ENCODE data around the gene CDC42EP3.

The CDC42EP3 gene

DNA sequence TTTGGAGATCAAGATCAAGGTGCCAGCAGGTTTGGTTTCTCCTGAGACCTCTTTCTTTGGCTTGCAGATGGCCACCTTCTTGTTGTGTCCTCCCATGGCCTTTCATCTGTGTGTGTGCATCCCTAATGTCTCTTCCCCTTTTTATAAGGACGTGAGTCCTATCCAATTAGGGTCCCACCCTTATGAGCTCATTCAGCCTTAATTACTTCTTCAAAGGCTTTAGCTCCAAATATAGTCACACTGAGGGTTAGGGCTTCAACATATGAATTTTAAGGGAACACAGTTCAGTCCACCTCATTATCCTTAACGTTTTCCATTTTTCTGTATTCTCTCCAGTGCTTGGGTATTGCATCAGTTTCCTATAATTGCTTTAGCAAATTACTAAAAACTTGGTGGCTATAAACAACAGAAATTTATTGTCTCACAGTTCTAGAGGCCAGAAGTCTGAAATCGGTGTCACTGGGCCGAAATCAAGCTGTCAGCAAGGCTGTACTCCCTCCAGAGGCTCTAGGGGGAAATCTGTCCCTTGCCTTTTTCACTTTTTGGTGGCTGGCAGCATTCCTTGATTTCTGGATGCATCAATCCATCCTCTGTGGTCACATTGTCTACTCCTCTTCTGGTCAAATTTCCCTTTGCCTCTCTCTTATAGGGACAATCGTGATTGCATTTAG, 34.1 kb downstream of the CDC42EP3 start:
- H3K79me2 ChIP-seq (ENCODE audit: insufficient read depth, low read depth): no peaks in the 10 kb centered on the region
- H2AFZ ChIP-seq (ENCODE audit: low read depth): no peak overlapping the region
- H3K9ac ChIP-seq: no peak overlapping the region
- no peak overlapping the region for H3K4me3 ChIP-seq (IDR thresholded peaks at IDR 0.05; ENCODE audit: insufficient read depth, low read depth, low read length)
- H3K27me3 ChIP-seq (ENCODE audit: insufficient read depth, low read depth): no peaks in the 10 kb centered on the region
- no peaks in the 10 kb centered on the region for H4K20me1 ChIP-seq (ENCODE audit: insufficient read depth)
- TF ChIP-seq, protein P1, sequence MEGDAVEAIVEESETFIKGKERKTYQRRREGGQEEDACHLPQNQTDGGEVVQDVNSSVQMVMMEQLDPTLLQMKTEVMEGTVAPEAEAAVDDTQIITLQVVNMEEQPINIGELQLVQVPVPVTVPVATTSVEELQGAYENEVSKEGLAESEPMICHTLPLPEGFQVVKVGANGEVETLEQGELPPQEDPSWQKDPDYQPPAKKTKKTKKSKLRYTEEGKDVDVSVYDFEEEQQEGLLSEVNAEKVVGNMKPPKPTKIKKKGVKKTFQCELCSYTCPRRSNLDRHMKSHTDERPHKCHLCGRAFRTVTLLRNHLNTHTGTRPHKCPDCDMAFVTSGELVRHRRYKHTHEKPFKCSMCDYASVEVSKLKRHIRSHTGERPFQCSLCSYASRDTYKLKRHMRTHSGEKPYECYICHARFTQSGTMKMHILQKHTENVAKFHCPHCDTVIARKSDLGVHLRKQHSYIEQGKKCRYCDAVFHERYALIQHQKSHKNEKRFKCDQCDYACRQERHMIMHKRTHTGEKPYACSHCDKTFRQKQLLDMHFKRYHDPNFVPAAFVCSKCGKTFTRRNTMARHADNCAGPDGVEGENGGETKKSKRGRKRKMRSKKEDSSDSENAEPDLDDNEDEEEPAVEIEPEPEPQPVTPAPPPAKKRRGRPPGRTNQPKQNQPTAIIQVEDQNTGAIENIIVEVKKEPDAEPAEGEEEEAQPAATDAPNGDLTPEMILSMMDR (conservative IDR thresholded peaks at IDR 0.05; ENCODE audit: low read depth, low read length): no peak
- no peak overlapping the region for H3K4me2 ChIP-seq
- H3K4me1 ChIP-seq (ENCODE audit: low read depth, poor library complexity, severe bottlenecking): no peaks in the 10 kb centered on the region
- H3K36me3 ChIP-seq (ENCODE audit: insufficient read depth): no peaks in the 10 kb centered on the region
- H3K27ac ChIP-seq: no peak overlapping the region

- Histone ChIP-seq H4K20me1 (ENCODE audit: insufficient read depth) (no peaks in the 10 kb centered on the region), H2AFZ (ENCODE audit: low read depth) (no peak overlapping the region), H3K79me2 (ENCODE audit: insufficient read depth, low read depth) (no peaks in the 10 kb centered on the region), H3K27ac (no peak overlapping the region), H3K36me3 (ENCODE audit: insufficient read depth) (no peaks in the 10 kb centered on the region), H3K4me2 (no peak overlapping the region), H3K4me3 (IDR thresholded peaks at IDR 0.05; ENCODE audit: insufficient read depth, low read depth, low read length) (no peak overlapping the region), H3K9ac (no peak overlapping the region), H3K27me3 (ENCODE audit: insufficient read depth, low read depth) (no peaks in the 10 kb centered on the region), H3K4me1 (ENCODE audit: low read depth, poor library complexity, severe bottlenecking) (no peaks in the 10 kb centered on the region)
- TF ChIP-seq, protein P1 (conservative IDR thresholded peaks at IDR 0.05; ENCODE audit: low read depth, low read length): no peak
Observed at GRCh38 chr2:37636381-37637066, 34.9 kb downstream of the CDC42EP3 start.

DNA sequence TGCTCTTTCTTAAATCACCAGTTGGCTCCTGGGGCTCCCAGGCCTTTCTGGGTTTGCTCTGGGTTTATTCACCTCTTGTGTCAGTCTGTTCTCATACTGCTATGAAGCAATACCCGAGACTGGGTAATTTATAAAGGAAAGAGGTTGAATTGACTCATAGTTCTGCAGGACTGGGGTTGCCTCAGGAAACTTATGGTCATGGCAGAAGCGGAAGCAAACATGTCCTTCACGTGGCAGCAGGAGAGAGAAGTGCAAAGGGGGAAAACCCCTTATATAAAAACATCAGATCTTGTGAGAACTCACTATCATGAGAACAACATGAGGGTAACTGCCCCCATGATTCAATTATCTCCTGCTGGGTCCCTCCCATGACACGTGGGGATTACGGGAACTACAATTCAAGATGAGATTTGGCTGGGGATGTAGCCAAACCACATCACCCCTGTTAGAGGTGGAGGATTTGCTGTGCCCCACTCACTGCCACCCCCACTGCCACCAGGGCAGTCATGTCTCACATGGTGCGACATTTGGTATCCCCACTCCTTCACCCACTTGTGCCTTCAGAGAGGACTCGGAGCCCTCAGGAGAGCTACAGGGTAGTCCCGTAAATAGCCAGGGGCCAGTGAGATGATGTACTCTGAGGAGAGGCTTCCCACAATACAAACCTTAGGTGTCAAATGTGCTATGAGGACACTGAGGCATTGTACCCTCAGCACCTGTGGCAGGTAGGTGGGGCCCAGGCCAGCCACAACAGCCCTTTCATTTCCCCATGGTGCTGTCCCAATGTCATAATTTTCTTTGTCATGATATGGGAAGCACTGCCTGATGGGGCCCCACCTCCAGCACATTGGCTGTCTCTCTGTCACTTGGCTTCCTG, 35.7 kb downstream of the CDC42EP3 start:
- H3K4me3 ChIP-seq (IDR thresholded peaks at IDR 0.05; ENCODE audit: insufficient read depth, low read depth, low read length): no peak overlapping the region
- no peaks in the 10 kb centered on the region for H3K79me2 ChIP-seq (ENCODE audit: insufficient read depth, low read depth)
- no peaks in the 10 kb centered on the region for H3K36me3 ChIP-seq (ENCODE audit: insufficient read depth)
- TF ChIP-seq, protein P1 (conservative IDR thresholded peaks at IDR 0.05; ENCODE audit: low read depth, low read length): no peak
- H3K27me3 ChIP-seq (ENCODE audit: insufficient read depth, low read depth): no peaks in the 10 kb centered on the region
- no peak overlapping the region for H3K27ac ChIP-seq
- H4K20me1 ChIP-seq (ENCODE audit: insufficient read depth): no peaks in the 10 kb centered on the region
- no peak overlapping the region for H2AFZ ChIP-seq (ENCODE audit: low read depth)
- peaks cover 7% of the 10 kb centered on the region for H3K4me1 ChIP-seq (ENCODE audit: low read depth, poor library complexity, severe bottlenecking)
- no peak overlapping the region for H3K4me2 ChIP-seq
- H3K9ac ChIP-seq: no peak overlapping the region

DNA sequence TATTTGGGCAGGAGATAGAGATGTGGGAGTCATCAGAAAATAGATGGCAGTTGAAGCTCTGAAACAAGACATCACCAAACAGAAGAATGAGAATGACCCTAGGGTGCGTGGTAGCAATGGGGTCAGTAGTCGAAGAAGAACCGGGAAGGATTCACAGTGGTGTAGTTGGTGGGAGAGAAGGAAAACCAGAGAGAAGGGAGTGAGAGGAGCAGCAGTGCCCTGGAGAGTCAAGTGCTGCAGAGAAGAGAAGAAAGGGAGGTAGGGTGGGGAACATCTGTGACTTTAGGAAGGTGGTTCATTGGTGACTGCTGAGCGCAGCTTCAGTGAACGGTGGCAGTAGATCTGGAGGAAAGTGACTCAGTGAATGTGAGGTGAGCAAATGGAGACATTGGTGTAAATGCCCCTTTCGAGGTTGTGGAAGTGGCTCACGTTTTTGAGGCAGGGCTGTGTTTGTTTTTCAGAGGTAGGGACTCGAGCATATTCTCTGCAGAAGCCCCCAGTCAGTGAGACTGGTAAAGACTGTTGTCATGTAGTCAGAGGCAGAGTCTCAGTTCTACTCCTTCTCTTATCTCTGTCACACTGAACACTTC, 36.4 kb downstream of the CDC42EP3 start:
- peaks cover 8% of the 10 kb centered on the region for H3K4me1 ChIP-seq (ENCODE audit: low read depth, poor library complexity, severe bottlenecking)
- H3K27ac ChIP-seq: no peak overlapping the region
- H3K79me2 ChIP-seq (ENCODE audit: insufficient read depth, low read depth): no peaks in the 10 kb centered on the region
- no peaks in the 10 kb centered on the region for H4K20me1 ChIP-seq (ENCODE audit: insufficient read depth)
- H3K9ac ChIP-seq: no peak overlapping the region
- H3K4me2 ChIP-seq: no peak overlapping the region
- no peaks in the 10 kb centered on the region for H3K27me3 ChIP-seq (ENCODE audit: insufficient read depth, low read depth)
- H3K4me3 ChIP-seq (IDR thresholded peaks at IDR 0.05; ENCODE audit: insufficient read depth, low read depth, low read length): no peak overlapping the region
- TF ChIP-seq, protein P1 (conservative IDR thresholded peaks at IDR 0.05; ENCODE audit: low read depth, low read length): no peak
- no peak overlapping the region for H2AFZ ChIP-seq (ENCODE audit: low read depth)
- H3K36me3 ChIP-seq (ENCODE audit: insufficient read depth): no peaks in the 10 kb centered on the region

All from KMS-11 (cell line).